RPMI8226 (cell line): ENCODE results near the gene CLBA1.

Source experiments
- DNase-seq: peaks from one replicate; pipeline ENCODE4 v3.0.0-alpha.2; 2015

Gene CLBA1

GRCh38 chr14:105006831-105007592 is 21.4 kb downstream of the CLBA1 start:
- no peak for DNase-seq

- DNase-seq = no peak
Observed at GRCh38 chr14:105007593-105008264, 22.1 kb downstream of the CLBA1 start.

- DNase-seq = no peak
Observed at GRCh38 chr14:105010106-105010505, 24.5 kb downstream of the CLBA1 start.

- DNase-seq = no peak
Observed at GRCh38 chr14:105010891-105011291, 25.3 kb downstream of the CLBA1 start.

- DNase-seq = no peak
Observed at GRCh38 chr14:105011312-105011990, 25.9 kb downstream of the CLBA1 start.

- DNase-seq = no peak
Observed at GRCh38 chr14:105012171-105012985, 26.8 kb downstream of the CLBA1 start.

- no peak for DNase-seq
Observed at GRCh38 chr14:105013150-105013785, 27.7 kb downstream of the CLBA1 start.

GRCh38 chr14:105014032-105014431 is 28.4 kb downstream of the CLBA1 start:
- no peak for DNase-seq

- no peak for DNase-seq
Observed at GRCh38 chr14:105014631-105015030, 29.0 kb downstream of the CLBA1 start.

- DNase-seq = no peak
Observed at GRCh38 chr14:105015242-105015641, 29.7 kb downstream of the CLBA1 start.

- no peak for DNase-seq
Observed at GRCh38 chr14:105015905-105016304, 30.3 kb downstream of the CLBA1 start.

GRCh38 chr14:105018414-105018813 is 32.8 kb downstream of the CLBA1 start:
- DNase-seq = no peak

GRCh38 chr14:105019861-105020814 is 34.5 kb downstream of the CLBA1 start:
- peak; percentile 32 for DNase-seq

GRCh38 chr14:105020815-105021655 is 35.4 kb downstream of the CLBA1 start, which contains the start of gene CDCA4:
Gene CDCA4 (minus strand): TSS chr14:105021083. CDS start chr14:105011929, 9,154 bp downstream.
- peak; percentile 96 for DNase-seq

GRCh38 chr14:105021656-105022275 is 36.2 kb downstream of the CLBA1 start:
- peak; percentile 44 for DNase-seq

- no peak for DNase-seq
Observed at GRCh38 chr14:105022276-105022670, 36.7 kb downstream of the CLBA1 start.

GRCh38 chr14:105023144-105023543 is 37.6 kb downstream of the CLBA1 start:
- DNase-seq = no peak

GRCh38 chr14:105023791-105024480 is 38.3 kb downstream of the CLBA1 start:
- no peak for DNase-seq

GRCh38 chr14:105025429-105025828 is 39.8 kb downstream of the CLBA1 start:
- no peak for DNase-seq
